ENCODE data around the gene COL8A1.

The COL8A1 gene

GRCh38 chr3:99845331-99845730 is 206.9 kb downstream of the COL8A1 start:
- DNase-seq (ENCODE audit: low read depth in 2 of 2), result no peak

- DNase-seq (ENCODE audit: low read depth in 2 of 2), result no peak
Measured at GRCh38 chr3:99845999-99846398, 207.6 kb downstream of the COL8A1 start.

- DNase-seq (ENCODE audit: low read depth in 2 of 2), result no peak
Measured at GRCh38 chr3:99846477-99847160, 208.2 kb downstream of the COL8A1 start.

- no peak for DNase-seq (ENCODE audit: low read depth in 2 of 2)
Measured at GRCh38 chr3:99848433-99848832, 210.0 kb downstream of the COL8A1 start.
